Stomach (tissue), 9 donors: ENCODE results near the gene AMN1. TPM values are rescaled to one million over a fixed set of nuclear protein-coding genes. Genes with fewer than 3 reads are reported as not detected.

ENCODE experiments used
- DNase-seq, 2 donors: peaks; one replicate each; pipeline versions ENCODE4 v3.0.0 to v3.0.0-alpha.2; 2013 to 2019
- H3K27ac ChIP-seq, 5 donors: fragments of 200-600 bp in 4 of 5; sonication (generic) in 4 of 5; one replicate each; pipeline ENCODE4 v1.5.1; 2013 to 2019; ENCODE audit warnings: mild to moderate bottlenecking in 1 of 5, moderate library complexity in 1 of 5
- H3K27me3 ChIP-seq, 3 donors: fragments of 200-600 bp; sonication (generic); one replicate each; pipeline ENCODE4 v1.5.1; 2017 to 2019; ENCODE audit warnings: mixed run types in 1 of 3
- H3K36me3 ChIP-seq, 4 donors: fragments of 200-600 bp; sonication (generic); 1 replicate in 3 of 4; 2 replicates in 1 of 4; pipeline ENCODE4 v1.5.1; 2016 to 2019
- H3K4me1 ChIP-seq, 4 donors: fragments of 200-600 bp; sonication (generic); one replicate each; pipeline ENCODE4 v1.5.1; 2016 to 2019
- H3K4me3 ChIP-seq, 4 donors: fragments of 200-600 bp; sonication (generic) in 3 of 4; one replicate each; pipeline ENCODE4 v1.5.1; 2016 to 2019; ENCODE audit warnings: mild to moderate bottlenecking in 1 of 4
- H3K9me3 ChIP-seq, 4 donors: fragments of 200-600 bp; sonication (generic); one replicate each; pipeline ENCODE4 v1.5.1; 2016 to 2019
- EP300 ChIP-seq: sonication (generic); formaldehyde crosslinking; IDR thresholded peaks from one replicate; pipeline ENCODE4 v1.6.1; 2017; ENCODE audit warnings: antibody characterized with exemption
- POLR2A ChIP-seq, 4 donors: fragments of 450-650 bp; IDR thresholded peaks; one replicate each; pipeline ENCODE4 v1.6.1; 2016; ENCODE audit warnings: antibody characterized with exemption in 4 of 4, control low read depth in 2 of 4, mild to moderate bottlenecking in 1 of 4, moderate library complexity in 1 of 4
- POLR2AphosphoS5 ChIP-seq, 3 donors: sonication (generic); formaldehyde crosslinking; IDR thresholded peaks; one replicate each; pipeline ENCODE4 v1.6.1; 2016; ENCODE audit warnings: antibody characterized with exemption in 3 of 3
- WGBS, 5 donors: extraction: QIAGEN DNeasy Blood & Tissue Kit in 3 of 5; methylation state at CpG; one replicate each; pipeline versions ENCODE4 v1.1.5 to v1.1.7; 2013 to 2018; 5-methylcytosine and 5-hydroxymethylcytosine counted together
- intact Hi-C: fragments of 100-400 bp; cut with DNase I; formaldehyde crosslinking; loops from one replicate; pipeline ENCODE4 v1.15.1; 2023; ENCODE audit warnings: low total_unique reads
- polyA plus RNA-seq, 3 donors: library from polyadenylated mRNA; stranded (reverse); fragments of 200-250 nt; gene quantifications; one replicate each; pipeline ENCODE4 v1.2.3, GENCODE V29; 2013
- total RNA-seq, 5 donors: library from RNA; depleted of rRNA; stranded (reverse); fragments of >200 nt; gene quantifications; one replicate each; pipeline versions ENCODE4 v1.1.0 to v1.2.3, GENCODE V29; 2014 to 2016
- TF ChIP-seq, protein P1 (sequence below), 7 experiments: fragments of 450-650 bp in 4 of 7; fragments of 200-600 bp in 3 of 7; sonication (generic) in 3 of 7; IDR thresholded peaks; one replicate each; pipeline ENCODE4 v1.5.1; 2016 to 2019; ENCODE audit warnings: antibody characterized with exemption in 7 of 7, control low read depth in 2 of 7, mild to moderate bottlenecking in 1 of 7
- donor health status: healthy with polysubstance abuse.
- donor health status: Bipolar disorder and iron deficiency.
- donor health status: healthy.

Gene AMN1
- total and polyA plus RNA-seq, 8 donors = 2.9 to 131 (median 11.2) TPM; not detected in 1

DNA sequence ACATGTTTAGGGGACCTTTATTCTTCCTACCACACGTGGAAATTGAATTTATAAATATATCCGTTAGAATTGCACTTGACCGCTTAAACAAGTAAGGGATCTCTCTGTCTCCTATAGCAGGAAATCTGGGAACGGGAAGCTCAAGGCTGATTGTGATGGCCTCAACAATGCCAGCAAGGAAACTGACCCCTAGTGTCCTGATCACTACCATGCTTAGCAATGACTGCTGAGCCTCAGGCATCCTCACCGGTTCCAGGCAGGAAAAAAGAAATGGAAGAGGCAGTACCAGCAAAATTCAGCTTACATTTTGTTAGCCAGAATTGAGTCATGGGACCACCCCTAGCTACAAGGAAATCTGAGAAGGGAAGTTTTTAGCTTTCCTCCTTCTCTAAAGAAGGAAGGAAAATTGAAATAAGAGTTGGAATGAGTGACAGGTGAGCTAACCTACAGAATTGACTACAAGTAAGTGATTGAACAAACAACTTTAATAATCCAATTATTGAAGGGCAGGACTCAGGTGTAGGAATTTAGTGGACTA lies 43.9 kb upstream of the AMN1 start:
- intact Hi-C loops = no loop called here
- TF ChIP-seq POLR2A (IDR thresholded peaks at IDR 0.05) (no peak), EP300 (no peak), POLR2AphosphoS5 (IDR thresholded peaks at IDR 0.05) (no peak)
- TF ChIP-seq, protein P1, sequence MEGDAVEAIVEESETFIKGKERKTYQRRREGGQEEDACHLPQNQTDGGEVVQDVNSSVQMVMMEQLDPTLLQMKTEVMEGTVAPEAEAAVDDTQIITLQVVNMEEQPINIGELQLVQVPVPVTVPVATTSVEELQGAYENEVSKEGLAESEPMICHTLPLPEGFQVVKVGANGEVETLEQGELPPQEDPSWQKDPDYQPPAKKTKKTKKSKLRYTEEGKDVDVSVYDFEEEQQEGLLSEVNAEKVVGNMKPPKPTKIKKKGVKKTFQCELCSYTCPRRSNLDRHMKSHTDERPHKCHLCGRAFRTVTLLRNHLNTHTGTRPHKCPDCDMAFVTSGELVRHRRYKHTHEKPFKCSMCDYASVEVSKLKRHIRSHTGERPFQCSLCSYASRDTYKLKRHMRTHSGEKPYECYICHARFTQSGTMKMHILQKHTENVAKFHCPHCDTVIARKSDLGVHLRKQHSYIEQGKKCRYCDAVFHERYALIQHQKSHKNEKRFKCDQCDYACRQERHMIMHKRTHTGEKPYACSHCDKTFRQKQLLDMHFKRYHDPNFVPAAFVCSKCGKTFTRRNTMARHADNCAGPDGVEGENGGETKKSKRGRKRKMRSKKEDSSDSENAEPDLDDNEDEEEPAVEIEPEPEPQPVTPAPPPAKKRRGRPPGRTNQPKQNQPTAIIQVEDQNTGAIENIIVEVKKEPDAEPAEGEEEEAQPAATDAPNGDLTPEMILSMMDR (IDR thresholded peaks at IDR 0.05) = no peak
- Histone ChIP-seq H3K27ac (no peak overlapping the region), H3K4me1 (peaks cover 0 to 20% (median 6%) of the 10 kb centered on the region in 4 donors), H3K27me3 (no peaks in the 10 kb centered on the region), H3K4me3 (no peak overlapping the region), H3K9me3 (no peaks in the 10 kb centered on the region), H3K36me3 (no peaks in the 10 kb centered on the region)
- WGBS, 5 donors = 72 to 80% (median 77%) methylated on average over 5 of the region's 5 CpGs
- DNase-seq = no peak

DNA sequence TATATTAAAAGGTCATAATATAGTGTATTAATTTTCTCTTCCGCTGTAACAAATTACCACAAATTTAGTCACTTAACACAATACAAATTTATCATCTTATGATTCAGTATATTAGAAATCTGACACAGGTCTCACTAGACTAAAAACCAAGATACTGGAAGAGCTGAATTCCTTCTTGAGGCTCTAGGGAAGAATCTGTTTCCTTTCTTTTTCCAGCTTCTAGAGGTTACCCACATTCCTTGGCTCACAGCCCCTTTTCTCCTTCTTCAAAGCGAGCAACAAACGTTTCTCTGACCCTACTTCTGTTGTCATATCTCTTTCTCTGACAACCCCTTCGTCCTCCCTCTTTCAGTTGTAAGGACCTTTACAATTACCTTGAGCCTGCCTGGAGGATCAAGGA lies 43.4 kb upstream of the AMN1 start:
- Histone ChIP-seq H3K9me3 (no peaks in the 10 kb centered on the region), H3K36me3 (no peaks in the 10 kb centered on the region), H3K27ac (no peak overlapping the region), H3K4me1 (peaks cover 0 to 20% (median 6%) of the 10 kb centered on the region in 4 donors), H3K27me3 (no peaks in the 10 kb centered on the region), H3K4me3 (no peak overlapping the region)
- 85 to 95% (median 88%) methylated on average over 4 of the region's 4 CpGs for WGBS, 5 donors
- DNase-seq = no peak
- TF ChIP-seq EP300 (no peak), POLR2AphosphoS5 (IDR thresholded peaks at IDR 0.05) (no peak), POLR2A (IDR thresholded peaks at IDR 0.05) (no peak)
- TF ChIP-seq, protein P1 (IDR thresholded peaks at IDR 0.05) = no peak
- intact Hi-C loops = no loop called here

DNA sequence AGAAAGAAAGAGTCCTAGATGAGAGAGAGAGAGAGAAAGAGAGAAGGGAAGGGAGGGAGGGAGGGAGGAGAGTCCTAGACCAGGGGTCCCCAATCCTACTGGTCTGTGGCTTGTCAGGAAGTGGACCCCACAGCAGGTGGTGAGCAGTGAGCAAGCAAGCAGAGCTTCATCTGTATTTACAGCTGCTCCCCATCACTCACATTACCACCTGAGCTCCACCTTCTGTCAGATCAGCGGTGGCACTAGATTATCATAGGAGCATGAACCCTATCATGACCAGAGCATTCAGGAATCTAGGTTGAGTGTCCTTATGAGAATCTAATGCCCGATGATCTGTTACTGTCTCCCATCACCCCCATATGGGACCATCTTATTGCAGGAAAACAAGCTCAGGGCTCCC lies 39.2 kb upstream of the AMN1 start:
- H3K27me3 ChIP-seq = no peaks in the 10 kb centered on the region
- no peaks in the 10 kb centered on the region for H3K36me3 ChIP-seq
- intact Hi-C loops = no loop called here
- no peak overlapping the region for H3K4me3 ChIP-seq
- H3K4me1 ChIP-seq = peaks cover 0 to 7% (median 2%) of the 10 kb centered on the region in 4 donors
- H3K27ac ChIP-seq = no peak overlapping the region
- no peak for DNase-seq
- TF ChIP-seq POLR2AphosphoS5 (IDR thresholded peaks at IDR 0.05) (no peak), EP300 (no peak), POLR2A (IDR thresholded peaks at IDR 0.05) (no peak)
- TF ChIP-seq, protein P1 (IDR thresholded peaks at IDR 0.05) = no peak
- H3K9me3 ChIP-seq = no peaks in the 10 kb centered on the region
- WGBS, 5 donors = 70 to 86% (median 77%) methylated on average over 2 of the region's 2 CpGs

DNA sequence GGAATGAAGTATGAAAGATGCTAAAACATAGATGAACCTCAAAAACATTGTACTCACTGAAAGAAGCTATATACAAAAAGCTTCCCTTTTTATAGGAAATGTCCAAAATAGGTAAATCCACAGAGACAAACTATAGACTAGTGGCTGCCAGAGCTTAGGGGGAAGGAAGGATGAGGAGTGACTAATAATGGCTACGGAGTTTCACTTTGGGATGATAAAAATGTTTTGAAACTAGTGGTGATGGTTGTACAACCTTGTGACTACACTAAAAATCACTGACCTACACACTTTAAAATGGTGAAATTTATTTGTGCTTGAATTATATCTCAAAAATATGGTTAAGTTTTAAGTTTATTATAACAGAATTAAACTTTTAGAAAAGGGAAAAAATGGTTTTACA lies 37.1 kb upstream of the AMN1 start:
- no peaks in the 10 kb centered on the region for H3K36me3 ChIP-seq
- H3K27me3 ChIP-seq = no peaks in the 10 kb centered on the region
- TF ChIP-seq POLR2A (IDR thresholded peaks at IDR 0.05) (no peak), POLR2AphosphoS5 (IDR thresholded peaks at IDR 0.05) (no peak), EP300 (no peak)
- TF ChIP-seq, protein P1 (IDR thresholded peaks at IDR 0.05) = no peak
- no peaks in the 10 kb centered on the region for H3K9me3 ChIP-seq
- no peak overlapping the region for H3K27ac ChIP-seq
- intact Hi-C loops = no loop called here
- H3K4me1 ChIP-seq = no peaks in the 10 kb centered on the region
- no peak overlapping the region for H3K4me3 ChIP-seq
- DNase-seq = no peak
- WGBS, 5 donors = 82 to 93% (median 90%) methylated on average over 1 of the region's 1 CpG
